ENCODE measurements around the gene FXYD7.

FXYD7 gene

DNA sequence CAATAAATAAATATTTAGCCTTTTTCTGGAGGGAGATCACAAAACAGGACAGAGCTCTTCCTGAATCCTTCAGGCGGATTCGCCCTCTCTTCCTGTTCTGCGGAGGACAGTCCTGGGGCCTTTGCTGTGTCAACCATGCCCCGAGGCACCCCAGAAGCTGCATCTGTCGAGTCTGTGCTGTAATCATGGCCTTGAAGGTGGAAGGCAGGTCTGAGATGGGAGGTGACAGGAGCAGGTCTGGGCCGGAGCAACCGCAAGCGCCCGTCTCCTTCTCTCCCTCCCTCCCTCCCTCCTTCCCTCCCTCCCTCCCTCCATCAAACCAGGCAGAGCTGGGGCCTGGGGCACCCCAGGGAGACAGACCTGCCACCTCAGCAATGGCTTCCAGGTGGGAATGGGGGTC lies 32.1 kb upstream of the FXYD7 start:
- H3K4me3 ChIP-seq (ENCODE audit: low read depth, low read length) = no peak overlapping the region
- DNase-seq (ENCODE audit: low read depth) = no peak
- TF ChIP-seq, protein P1, sequence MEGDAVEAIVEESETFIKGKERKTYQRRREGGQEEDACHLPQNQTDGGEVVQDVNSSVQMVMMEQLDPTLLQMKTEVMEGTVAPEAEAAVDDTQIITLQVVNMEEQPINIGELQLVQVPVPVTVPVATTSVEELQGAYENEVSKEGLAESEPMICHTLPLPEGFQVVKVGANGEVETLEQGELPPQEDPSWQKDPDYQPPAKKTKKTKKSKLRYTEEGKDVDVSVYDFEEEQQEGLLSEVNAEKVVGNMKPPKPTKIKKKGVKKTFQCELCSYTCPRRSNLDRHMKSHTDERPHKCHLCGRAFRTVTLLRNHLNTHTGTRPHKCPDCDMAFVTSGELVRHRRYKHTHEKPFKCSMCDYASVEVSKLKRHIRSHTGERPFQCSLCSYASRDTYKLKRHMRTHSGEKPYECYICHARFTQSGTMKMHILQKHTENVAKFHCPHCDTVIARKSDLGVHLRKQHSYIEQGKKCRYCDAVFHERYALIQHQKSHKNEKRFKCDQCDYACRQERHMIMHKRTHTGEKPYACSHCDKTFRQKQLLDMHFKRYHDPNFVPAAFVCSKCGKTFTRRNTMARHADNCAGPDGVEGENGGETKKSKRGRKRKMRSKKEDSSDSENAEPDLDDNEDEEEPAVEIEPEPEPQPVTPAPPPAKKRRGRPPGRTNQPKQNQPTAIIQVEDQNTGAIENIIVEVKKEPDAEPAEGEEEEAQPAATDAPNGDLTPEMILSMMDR (IDR thresholded peaks at IDR 0.05; ENCODE audit: control insufficient read depth, extremely low read depth, insufficient read depth) = no peak

DNA sequence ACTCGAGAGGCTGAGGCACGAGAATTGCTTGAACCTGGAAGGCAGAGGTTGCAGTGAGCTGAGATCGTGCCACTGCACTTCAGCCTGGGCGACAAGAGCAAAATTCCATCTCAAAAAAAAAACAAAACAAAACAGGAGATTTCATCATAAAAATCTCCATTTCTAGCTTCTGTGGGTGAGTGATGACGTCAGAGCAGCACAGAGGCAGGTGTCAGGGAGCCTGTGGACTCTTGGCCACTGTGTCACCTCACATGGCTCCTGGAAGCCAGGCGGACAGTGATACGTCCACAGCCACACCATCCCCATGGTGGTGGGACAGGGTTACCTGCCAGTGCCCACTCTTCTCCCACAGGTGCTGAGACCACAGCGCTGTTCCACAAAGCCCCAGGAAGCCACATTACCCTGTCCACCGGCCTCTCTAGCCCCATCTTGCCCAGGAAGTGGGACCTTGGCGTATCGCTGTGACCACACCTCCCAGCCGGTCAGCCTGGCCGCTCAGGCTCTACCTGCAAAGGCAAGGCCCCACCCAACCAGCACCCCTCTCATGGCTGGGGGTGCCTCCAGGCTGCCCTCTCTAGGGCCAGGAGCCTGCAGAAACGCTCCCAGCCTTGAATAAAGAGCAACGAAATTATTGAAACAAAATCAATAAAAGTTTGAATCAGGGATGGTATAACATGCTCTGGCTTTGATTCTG lies 29.9 kb upstream of the FXYD7 start:
- TF ChIP-seq, protein P1 (IDR thresholded peaks at IDR 0.05; ENCODE audit: control insufficient read depth, extremely low read depth, insufficient read depth) = no peak
- no peak overlapping the region for H3K4me3 ChIP-seq (ENCODE audit: low read depth, low read length)
- no peak for DNase-seq (ENCODE audit: low read depth)

DNA sequence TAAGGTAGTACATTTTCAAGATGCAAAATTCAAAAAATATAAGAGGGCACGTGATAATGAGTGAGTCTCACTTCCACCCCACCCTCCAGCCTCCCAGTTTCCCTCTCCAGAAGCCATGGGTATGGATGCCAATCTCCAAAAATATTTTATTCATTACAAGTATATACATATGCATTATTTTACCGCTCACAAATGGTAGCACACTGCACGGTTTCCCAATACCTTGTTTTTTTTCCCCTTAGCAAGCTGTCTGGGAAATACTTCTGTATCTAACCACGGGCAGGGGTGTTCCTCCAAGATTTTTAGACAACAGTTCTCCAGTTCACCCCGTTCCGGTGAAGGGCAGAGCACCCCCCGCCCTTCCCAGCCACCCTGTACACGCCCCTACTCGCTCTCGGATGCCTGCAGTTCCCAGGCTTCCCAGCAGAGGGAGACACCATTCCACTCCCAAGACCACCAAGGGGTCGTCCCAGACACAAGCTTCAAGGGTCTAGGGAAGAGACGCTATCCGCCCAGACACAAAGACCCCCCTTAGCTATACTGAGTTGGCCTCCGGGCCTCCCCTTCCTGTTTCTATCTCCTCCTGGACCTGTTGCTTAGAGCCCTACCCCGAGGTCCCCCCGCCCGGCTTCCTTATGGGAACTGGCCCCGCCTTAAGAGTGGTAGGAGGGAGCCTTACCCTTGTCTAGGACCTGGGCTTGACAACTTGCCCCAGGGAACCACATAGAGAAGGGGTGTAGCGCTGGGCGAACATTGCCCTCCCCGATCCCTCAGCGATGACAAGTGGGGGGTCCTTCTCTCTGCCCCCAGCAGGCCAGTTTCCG lies 28.5 kb upstream of the FXYD7 start:
- H3K4me3 ChIP-seq (ENCODE audit: low read depth, low read length) = peak overlapping the region; percentile 62
- no peak for DNase-seq (ENCODE audit: low read depth)
- TF ChIP-seq, protein P1 (IDR thresholded peaks at IDR 0.05; ENCODE audit: control insufficient read depth, extremely low read depth, insufficient read depth) = peak; percentile 87

DNA sequence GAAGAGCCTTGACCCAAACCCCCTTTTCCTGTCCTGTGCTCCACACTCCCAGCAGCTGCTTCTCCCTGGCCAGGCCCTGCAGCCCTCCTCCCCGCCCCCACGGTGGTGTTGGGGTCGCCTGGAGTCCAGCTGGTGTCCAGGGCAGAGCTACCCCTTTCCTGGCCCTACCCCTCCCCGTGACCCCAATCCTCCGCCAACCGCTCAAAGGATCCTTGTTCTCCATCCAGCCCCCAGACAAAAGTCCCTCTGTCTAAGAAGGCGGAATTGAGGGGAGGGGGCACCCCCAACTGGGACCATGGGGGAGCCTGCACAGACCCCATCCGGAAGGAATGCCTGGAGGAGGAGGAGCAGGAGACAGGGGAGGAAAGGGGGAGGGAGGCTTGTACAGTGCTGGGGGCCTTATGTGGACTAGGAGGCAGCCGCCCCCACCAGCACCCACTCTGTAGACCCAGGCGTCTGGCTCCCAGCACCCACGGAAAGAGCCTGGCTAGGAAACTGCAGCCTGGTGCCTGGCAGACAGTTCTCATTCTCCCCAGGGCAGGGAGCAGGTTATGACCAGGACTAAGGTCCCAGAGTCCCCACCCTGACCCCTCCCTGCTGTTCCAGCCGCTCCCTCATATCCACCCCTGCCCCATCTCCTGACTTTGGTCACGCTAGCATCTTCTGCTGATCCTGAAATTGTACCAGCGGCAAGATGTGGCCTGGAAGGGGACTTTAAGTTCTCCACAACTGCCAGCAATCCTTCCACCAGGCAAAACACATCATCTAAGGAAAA lies 27.7 kb upstream of the FXYD7 start, which contains the start of gene FXYD3:
Gene FXYD3 (plus strand): TSS at position 647 of the 775 bp plus-strand sequence. CDS start 3,554 bp downstream, outside the sequence.
- DNase-seq (ENCODE audit: low read depth) = no peak
- TF ChIP-seq, protein P1 (IDR thresholded peaks at IDR 0.05; ENCODE audit: control insufficient read depth, extremely low read depth, insufficient read depth) = no peak
- H3K4me3 ChIP-seq (ENCODE audit: low read depth, low read length) = peak within 1 kb of the TSS; percentile 62

DNA sequence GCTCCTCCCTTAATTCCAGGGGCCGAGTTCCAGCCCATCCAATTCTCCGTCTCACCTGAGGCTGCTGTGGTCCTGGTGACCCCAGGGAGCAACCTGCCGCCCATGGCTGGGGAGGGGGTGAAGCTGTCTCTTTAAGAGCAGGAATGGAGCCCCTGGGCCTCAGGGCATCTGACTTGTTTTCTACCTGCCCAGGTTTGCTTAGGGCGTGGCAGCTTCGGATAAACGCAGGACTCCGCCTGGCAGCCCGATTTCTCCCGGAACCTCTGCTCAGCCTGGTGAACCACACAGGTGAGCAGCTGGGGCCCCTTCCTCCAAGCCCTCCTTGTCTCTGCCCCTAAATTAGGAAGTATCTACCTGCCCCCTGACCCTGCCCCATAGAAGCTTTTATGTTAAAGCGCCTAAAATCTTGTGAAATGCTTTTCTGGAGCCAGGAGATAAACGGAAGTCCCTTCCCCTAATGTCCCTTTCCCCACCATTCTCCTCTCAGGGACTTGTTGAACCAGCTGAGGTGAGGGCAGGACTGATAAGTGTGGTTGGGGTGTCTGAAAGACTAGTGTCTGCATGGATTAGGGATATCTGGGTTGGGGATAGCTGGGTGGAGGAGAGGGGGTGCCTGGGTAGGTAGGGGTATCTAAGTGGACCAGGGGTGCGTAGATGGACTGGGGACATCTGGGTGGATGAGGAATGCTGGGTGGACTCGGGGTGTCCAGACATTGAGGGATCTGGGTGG lies 26.8 kb upstream of the FXYD7 start:
- TF ChIP-seq, protein P1 (IDR thresholded peaks at IDR 0.05; ENCODE audit: control insufficient read depth, extremely low read depth, insufficient read depth) = no peak
- peak; percentile 30 for DNase-seq (ENCODE audit: low read depth)
- H3K4me3 ChIP-seq (ENCODE audit: low read depth, low read length) = peak overlapping the region; percentile 62

DNA sequence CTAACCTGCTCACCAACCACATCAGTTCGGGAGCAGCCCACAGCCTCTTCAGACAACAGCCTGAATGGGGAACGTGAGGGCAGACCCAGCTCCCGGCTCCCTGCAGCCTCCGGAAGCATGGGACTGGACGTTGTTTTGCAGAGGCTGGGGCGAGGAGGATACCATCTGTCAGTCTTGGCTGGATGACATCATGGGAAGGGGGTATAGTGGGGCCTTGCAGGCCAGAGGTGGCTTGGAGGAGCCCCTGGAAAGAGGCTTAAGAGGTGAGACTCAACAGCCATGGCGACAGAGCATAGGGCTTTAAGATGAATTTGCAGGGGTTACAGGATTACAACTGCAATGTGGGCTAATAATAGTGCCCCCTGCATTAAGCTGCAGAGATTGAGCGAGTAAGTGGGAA lies 25.9 kb upstream of the FXYD7 start:
- TF ChIP-seq, protein P1 (IDR thresholded peaks at IDR 0.05; ENCODE audit: control insufficient read depth, extremely low read depth, insufficient read depth) = no peak
- H3K4me3 ChIP-seq (ENCODE audit: low read depth, low read length) = peak overlapping the region; percentile 62
- DNase-seq (ENCODE audit: low read depth) = no peak
